Stimulated activated CD4-positive, alpha-beta T cell treated with anti-CD3 and anti-CD28 coated beads, Interleukin-2, amount 100 ng/mL, for 24 hours (primary cell): ENCODE measurements around the gene SLC39A8.
A peak's percentile ranks its signal among the peaks of the same experiment; 100 is the strongest.

Source experiments
- DNase-seq, 2 donors: peaks; one replicate each; pipeline ENCODE4 v3.0.0-alpha.2; 2020

The SLC39A8 gene

DNA sequence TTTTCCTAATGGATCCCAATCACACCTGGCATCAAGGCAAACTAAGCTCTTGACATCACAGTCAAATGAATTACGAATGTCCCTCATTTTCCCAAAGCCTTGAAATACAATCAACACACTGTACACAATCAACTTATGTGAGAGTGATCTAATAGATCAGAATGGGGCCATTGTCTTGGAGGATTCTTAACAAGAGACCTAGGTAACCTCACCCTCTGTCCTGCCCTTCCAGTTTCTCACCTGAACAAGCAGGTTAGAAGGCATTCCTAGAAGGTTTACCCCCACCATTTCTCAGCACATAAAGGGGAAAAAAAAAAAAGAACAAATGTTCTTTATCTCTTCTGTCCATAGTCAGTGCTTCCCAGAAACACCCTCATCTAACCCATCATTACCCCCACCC, 6.3 kb downstream of the SLC39A8 start:
- DNase-seq = no peak

DNA sequence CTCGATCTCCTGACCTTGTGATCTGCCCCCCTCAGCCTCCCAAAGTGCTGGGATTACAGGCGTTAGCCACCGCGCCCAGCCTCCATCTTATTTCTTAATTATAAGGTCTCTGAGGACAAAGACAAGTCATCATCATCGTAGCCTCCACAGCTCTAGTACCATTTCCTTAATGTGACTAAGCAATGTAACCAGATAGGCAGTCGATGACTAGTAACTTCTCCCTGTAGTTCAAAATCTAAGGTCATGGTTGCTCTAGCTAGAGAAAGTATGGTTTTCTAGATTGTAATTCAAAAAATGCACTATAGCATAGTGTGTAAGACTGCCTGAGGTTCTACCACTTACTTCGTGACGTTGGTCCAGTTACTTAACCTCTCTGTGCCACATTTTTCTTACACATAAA, 6.9 kb downstream of the SLC39A8 start:
- no peak for DNase-seq

DNA sequence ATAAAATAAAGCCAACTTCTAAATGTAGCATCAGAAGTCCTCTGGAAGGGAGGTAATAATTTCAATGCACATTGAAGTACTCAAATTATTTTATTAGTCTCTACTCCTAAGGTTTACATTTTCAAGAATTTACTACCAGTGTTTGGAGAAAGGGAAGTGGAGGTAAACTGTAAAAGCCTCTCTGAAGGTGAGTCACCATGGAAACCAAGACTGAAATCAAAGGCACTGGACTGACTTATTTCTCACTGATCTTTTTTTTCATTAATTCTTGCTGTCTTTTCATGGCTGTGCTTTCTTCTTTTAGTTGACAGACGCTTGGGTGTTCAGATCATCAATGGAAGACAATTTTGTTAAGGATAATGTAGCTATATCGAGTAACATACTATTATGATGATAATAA, 9.7 kb downstream of the SLC39A8 start:
- DNase-seq = no peak

DNA sequence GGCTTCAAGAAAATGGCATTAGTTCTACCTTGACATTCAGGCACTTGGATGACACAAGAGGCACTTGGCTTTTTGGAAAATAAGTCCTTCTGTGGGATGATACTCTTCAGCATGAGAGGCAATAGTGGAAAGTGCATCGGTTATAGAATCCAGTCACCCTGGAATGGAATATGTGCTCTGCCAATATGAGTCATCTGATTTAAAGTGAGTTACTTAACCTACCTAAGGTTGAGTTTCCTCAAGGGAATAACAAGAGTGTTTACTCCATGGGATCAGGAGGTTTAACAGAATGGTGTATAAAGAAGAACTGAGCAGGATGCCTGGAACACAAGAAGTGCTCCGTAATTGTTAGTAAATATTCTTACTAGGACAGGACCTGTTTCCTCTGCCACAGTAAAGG, 10.7 kb downstream of the SLC39A8 start:
- DNase-seq = no peak

DNA sequence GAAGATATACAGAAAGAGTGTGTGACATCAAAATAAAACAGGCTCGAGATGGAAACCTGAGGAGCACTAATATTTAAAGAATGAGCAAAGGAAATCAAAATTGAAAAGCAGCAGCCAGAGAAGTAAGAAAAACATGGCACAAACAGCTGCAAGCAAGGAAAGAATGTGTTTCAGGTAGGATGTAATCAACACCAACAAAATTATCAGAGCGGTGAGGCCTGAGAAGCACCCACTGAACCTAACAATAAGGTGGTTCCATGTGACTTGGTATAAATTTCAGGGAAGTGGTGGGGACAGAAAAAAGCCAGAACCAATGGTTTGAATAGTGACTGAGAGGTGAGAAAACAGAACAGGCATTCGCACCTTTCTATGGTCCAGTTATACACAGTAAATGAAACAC, 11.5 kb downstream of the SLC39A8 start:
- no peak for DNase-seq

DNA sequence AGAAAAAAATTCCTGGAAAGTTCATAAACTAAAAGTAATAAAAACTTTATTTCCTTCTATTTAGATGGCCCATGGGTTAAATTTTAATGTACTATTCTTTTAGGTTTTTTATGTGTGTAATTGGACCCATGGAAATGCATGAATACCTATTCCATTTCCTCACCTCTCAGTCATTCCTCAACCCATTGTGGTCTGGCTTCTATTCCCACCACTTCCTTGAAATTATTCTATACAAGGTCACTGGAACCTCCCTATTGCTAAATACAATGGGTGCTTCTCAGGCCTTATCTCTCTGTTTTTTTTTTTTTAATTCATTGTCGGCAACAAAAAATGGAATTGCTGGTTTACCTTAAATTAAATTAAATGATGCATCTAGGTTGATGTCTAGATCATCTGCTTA, 17.2 kb downstream of the SLC39A8 start:
- no peak for DNase-seq

DNA sequence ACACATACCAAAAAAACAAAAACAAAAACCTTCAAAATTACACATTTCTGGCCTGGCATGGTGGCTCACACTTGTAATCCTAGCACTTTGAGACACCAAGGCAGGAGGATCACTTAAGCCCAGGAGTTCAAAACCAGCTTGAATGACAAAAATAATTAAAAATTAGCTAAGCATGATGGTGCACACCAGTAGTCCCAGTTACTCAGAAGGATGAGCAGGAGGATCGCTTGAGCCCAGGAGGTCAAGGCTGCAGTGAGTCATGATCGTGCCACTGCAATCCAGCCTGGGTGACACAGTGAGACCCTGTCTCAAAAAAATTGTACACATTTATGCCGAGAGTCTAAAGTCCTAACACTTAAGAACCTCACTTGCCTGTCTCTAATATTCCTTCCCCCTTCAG, 18.3 kb downstream of the SLC39A8 start:
- no peak for DNase-seq

DNA sequence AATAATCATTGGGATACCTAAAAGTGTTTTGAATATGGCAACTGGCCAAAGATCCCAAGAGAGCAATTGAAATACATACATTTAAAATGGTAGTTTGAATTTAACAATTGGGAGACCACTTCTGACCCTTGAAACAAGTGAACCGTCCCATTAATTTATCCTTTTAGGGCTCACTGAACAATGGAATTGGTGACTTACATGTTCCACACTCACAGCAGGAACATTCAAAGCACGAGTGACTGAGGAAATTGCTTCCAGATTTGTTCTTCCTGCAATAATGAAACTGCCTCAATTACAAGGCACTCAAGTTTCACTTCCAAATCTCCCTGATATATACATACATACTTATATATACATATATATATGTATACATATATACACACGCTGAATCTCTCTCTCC, 20.6 kb downstream of the SLC39A8 start:
- no peak for DNase-seq

DNA sequence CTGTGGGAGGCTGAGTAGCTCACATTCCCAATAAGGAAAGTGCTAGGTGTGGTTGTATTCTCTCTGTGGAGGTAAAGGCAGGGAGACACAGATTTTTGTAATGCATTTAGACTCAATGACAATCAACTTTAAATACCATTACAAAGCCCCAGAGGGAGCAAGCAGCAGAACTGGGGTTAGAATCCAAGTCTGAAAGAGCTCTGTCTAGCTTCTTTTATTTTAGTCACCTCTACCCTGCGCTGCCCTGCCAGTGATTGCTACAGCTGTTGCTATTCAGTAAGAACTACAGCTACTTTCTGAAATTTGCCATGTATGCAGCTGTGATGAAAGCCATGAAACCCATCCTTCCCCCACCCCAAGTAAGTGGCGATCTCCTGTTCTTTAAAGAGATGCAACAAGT, 22.5 kb downstream of the SLC39A8 start:
- DNase-seq = no peak

DNA sequence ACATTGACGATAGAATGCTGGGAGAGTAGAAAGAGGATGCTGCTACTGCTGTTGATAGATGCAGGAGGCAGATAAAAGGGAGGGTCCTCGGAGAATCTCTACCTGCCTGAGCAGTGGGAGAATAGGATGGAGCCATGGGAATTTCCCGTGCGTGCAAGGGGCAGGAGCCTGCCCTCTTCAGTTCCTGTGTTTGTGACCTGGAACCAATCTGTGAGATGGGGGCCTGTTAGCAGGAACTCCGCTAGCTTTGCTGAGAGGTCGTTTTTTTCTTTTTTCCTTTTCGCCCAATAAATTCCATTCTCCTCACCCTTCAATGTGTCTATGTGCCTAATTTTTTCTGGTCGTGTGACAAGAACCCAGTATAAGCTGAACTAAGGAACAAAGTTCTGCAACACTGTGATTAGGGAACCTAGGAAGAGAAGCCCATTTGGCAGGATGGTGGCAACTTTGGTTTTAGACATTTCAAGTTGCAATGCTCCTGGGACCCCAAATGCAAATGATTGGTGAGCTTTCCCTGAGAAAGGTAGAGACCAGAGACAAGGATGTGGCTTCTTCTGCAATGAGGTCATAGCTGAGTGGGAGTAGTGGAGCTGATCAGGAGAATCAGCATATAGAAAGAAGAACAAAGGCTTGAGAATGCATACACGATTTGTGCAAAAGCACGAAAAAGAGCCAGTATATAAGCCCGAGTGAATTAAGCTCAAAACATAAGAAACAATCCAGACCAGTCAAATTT, 23.9 kb downstream of the SLC39A8 start:
- DNase-seq = no peak

DNA sequence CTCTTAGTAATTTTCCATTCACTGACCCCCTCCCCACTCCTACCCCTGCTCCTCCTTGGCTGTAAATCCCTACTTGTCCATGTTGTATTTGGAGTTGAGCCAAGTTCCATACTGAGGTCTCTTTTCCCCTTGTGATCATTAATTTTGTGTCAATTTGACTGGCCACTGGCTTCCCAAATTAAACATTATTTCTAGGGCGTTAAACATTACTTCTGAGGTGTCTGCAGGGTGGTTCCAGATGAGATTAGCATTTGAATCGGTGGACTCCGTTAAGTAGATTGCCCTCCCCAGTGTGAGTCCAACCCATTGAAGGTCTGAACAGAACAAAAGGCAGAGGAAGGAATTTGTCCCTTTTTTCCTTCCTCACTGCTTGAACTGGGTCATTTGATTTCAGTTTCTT, 25.7 kb downstream of the SLC39A8 start:
- DNase-seq = no peak

DNA sequence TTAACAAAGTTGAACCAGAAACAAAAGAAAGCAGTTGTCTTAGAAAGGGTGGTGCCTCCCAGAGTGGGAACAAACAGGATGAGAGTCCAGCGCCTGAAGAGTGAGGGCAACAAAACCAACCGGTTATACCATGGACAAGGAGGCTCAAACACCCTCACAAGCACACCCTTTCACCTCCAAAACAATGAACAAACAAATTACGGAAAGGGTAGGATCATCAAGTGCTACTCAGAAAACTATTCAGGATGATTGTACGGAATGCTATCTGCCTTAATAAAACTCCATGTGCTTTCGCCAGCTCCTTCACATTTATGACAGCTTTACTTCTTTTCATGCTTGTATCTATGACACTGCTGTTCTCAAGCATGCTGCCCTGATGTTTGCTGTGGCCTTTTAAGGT, 26.8 kb downstream of the SLC39A8 start:
- no peak for DNase-seq

DNA sequence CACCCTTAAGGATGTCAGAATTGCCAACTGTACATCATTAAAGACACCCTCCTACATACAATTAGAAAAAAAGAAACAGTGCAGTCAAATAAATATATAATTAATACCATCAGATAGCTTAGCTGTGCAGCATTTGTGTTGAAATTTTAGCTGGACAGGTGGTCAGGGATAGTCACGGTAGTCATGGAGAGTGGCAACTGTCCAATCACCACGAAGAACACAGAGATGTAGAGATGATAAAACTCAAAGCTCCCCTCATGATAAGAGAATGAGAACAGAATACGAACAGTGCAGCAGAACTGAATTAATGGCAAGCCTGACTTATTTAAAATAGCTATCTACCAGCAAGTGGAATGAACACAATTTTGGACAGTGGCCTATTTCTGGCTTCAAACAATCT, 27.2 kb downstream of the SLC39A8 start:
- DNase-seq = no peak

DNA sequence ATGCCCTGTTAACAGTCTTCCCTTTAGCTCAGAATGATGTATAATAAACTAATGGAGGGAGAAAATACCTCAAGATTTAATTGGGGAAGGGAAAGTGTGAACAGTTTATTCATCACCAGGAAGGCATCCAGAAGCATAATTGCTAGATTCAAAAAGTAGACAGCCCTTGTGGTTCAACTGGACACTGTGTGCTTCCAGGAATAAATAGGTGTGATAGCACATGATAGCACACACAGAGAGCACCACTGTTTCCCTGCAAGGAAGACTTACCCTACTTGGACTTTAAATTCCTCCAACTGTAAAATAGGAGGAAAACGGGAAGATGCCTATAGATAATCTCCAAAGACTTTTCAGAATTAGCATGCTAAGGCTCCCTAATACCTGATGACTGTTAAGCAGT, 27.8 kb downstream of the SLC39A8 start:
- no peak for DNase-seq

DNA sequence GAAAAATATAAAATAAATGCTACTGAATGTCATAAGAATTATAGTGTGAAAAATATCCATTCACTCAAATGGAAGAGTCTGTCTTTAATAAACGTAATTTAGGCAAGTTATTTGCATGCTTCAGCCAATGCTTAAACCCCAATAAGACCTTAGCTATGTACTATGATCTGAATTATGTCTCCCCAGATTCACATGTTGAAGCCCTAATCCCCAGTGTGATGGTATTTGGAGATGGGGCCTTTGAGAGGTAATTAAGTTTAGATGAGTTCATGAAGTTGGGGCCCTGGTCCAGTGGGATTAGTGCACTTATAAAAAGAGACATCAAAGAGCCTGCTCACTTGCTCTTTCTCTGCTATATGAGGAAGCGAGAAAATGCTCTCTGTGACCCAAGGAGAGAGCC, 28.7 kb downstream of the SLC39A8 start:
- DNase-seq = no peak

DNA sequence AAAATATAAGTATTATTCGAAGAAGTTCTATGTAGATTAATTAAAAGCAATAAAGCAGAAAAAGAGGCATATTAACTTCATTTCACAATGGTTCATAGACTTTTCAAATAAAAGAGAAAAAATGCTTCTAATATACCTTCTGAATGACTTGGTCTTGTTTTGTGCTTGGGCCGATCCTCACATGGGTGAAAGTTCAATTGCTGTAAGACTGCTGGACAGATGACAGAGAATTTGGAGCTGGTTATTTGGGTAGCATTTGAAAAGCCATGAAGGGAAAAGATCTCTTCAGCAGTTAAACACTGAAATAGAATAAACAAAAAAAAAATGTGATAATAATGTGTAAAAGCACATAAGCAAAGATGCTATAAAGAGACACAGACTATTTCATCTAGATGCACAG, 29.8 kb downstream of the SLC39A8 start:
- no peak for DNase-seq

DNA sequence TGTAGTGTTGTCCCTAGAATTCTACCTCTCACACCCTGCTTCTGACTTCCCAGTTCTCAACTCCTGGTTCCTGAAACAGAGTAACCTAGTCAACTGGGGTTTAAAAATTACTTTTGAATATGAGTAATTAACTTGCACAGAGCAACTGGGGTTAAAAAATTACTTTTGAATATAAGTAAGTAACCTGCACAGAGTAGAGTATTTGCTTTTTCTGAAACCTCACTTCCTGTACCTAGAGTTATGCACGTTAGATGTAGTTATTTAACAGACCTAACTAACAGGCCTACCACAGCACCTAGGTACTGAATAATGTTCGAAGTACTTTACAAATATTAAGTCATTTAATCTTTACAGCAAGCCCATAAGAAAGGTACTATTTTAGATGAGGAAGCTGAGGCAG, 32.9 kb downstream of the SLC39A8 start:
- DNase-seq = no peak

DNA sequence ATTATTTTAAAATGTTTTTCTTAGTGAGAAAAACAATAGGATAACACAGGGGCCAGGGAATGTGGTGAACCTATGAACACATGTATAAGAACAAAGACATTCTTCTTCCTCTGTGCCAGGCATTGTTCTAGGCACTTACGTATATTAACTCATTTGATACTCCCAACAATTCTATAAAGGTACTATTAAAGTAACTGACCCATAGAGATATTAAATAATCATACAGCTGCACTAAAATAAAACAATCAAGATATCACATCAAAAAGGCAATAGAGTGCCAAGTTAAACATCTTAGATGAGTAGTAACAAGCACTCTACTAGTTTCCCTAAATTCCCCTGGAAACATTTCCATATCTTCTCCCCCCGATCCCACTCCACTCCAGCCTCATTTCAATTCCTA, 33.4 kb downstream of the SLC39A8 start:
- DNase-seq = no peak

DNA sequence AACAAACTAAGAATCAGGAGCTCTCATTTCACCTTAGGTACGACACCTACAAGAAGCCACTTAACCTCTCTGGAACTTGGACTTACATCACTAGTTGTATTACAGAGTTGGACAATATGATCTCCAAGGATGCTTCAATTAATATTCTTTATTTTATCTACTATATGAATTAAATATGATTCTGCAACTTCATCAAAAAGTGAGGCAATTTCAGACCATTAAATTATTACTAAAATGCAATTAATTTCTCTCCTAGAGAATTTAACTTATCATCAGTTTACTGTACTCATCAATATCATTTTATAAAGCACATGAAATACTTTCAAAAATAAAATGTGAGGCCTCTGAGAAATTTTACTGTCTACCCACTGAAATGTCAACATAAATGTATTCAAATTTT, 33.9 kb downstream of the SLC39A8 start:
- no peak for DNase-seq

DNA sequence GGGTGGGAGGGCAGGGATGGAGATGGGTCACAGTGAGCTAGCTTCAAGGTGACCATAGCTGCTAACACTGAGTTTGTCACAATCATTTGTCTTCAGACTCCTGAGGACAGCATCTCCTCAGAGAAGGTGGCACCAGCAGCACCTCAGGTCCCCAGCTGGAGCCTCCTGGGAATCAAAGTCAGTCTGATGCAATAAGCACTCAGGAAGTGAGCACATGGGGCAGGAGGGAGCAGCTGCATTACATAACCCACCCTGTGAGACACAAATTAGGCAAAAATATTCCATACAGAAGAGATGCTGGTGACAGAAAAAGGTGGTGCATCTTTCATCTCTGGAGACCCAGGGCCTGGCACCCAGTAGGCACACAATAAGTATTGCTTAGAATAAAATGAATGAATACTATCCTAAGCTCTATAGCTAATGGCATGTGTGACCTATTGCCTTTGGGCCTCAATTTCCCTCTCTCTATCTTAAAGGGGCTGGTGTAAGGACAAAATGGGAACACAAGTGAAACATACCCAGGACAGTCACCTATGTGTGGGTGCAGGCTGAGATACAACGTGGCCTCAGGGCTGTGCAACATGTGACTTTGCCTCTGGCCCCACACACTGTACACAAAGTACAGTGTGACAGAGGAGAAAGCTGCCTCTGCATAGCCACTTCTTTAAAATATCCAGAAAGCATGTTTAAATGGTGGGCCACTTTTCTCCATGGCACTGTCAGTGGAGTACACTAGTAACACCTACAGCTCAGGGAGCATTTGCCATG, 37.1 kb downstream of the SLC39A8 start:
- DNase-seq = no peak

DNA sequence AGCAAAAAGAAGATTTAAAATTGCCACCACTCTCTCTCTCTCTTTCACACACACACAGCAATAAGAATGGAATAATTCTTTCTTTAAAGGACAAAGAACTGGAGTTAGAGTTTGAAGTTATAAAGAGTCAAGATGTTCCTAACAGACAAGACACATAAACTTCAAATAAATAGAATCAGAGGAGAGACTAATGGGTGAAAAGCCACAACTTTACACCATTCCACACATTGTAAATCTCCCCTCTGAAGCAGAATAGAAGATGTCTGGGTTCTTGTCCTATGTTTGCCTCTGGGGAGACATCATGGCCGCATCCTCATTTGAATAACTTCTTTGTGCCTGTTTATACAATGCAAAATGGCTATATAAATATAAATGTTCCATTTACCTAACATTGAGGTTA, 39.6 kb downstream of the SLC39A8 start:
- no peak for DNase-seq

DNA sequence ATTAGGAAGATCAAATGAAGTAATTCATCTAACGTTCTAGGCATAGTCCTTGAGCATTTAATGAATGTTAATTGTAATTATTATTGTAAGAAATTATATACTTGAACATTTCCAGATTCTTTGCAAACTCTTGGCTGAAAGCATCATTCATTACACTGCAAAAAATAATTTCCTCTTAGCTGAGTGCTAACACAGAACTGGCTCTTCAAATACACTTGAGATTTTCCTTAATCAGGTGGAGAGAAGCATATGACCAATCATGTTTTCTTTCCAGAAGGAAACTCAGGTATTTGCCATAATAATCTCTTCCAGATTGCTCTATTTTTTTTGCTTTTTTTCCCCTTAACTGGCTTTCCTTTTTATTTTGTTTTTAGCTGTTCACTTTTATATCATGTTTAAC, 42.5 kb downstream of the SLC39A8 start:
- DNase-seq = no peak

DNA sequence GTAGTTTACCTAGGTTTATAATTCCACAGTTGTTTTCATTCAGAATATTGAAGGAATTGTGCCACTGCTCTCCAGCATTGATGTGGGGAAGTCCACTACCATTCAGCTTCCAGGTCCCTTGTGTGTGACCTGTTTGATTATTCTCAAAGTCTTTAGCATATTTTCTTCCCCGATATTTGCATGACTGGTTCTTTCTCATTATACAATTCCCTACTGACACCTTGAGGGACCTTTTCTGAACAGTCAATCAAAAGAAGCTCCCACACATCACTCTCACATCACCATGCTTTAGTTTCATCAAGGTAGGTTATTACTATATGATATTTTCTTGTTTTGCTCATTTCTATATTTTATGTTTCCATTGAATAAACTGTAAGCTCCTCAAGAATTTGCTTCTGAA, 44.1 kb downstream of the SLC39A8 start:
- no peak for DNase-seq

DNA sequence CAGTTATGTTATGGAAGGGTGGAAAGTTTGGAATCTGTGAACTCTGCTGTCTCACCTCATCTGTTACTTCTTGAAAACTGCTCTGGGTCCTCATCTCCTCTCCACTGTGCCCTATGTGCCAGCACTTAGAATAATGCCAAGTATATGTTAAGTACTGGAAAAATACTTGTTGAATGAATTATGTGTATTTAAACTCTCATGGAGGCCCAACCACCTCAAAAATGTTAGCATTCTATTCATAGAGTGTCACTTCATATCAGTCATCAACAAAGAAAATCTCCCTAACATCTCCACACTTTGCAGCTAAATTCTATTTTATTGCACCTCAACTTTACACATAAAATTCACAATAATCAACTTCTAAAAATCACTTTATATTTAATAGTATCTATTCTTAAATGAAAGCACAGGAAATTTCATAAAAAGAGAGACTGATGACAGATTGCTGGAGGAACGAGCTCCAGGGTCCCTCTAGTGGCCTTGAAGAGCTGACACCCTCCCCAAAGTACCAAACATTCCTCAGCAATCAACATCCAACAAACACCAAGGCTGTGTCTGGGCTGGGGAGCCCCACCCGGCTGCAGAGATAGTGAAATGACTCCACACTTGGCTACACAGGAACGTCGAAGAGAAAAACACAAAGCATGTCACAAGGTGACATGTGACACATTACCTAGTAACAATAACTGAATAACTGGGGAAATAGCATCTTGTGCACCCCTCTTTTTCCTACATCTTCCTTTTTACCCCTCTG, 45.8 kb downstream of the SLC39A8 start:
- DNase-seq = peak in 1 of 2 donors; percentile 12
